Neuron (in vitro differentiated cells): ENCODE measurements around the gene SLMAP.

ENCODE experiments used
- H2AFZ ChIP-seq: one replicate; pipeline ENCODE4 v1.6.1; 2013; ENCODE audit warnings: low read depth, mild to moderate bottlenecking, inconsistent platforms, low read length, moderate library complexity
- H3K27me3 ChIP-seq: one replicate; pipeline ENCODE4 v1.6.1; 2013; ENCODE audit warnings: low read length; ENCODE audit not compliant: insufficient read depth
- H3K36me3 ChIP-seq: one replicate; pipeline ENCODE4 v1.6.1; 2013; ENCODE audit warnings: low read length; ENCODE audit not compliant: insufficient read depth
- H3K4me1 ChIP-seq: one replicate; pipeline ENCODE4 v1.6.1; 2013; ENCODE audit warnings: low read length; ENCODE audit not compliant: insufficient read depth
- H3K4me3 ChIP-seq: 2 replicates; pipeline ENCODE4 v1.5.1; 2013; ENCODE audit warnings: mild to moderate bottlenecking, low read length, moderate library complexity
- H3K9me3 ChIP-seq: one replicate; pipeline ENCODE4 v1.6.1; 2013; ENCODE audit warnings: low read length

The SLMAP gene

GRCh38 chr3:57962448-57962834, 206.3 kb downstream of the SLMAP start:
- Histone ChIP-seq H2AFZ (no peak overlapping the region), H3K9me3 (no peaks in the 10 kb centered on the region), H3K4me3 (no peak overlapping the region), H3K4me1 (no peaks in the 10 kb centered on the region), H3K36me3 (no peaks in the 10 kb centered on the region), H3K27me3 (no peaks in the 10 kb centered on the region)

GRCh38 chr3:57963811-57964346, 207.8 kb downstream of the SLMAP start:
- no peak overlapping the region for H2AFZ ChIP-seq
- H3K27me3 ChIP-seq: no peaks in the 10 kb centered on the region
- no peaks in the 10 kb centered on the region for H3K36me3 ChIP-seq
- no peak overlapping the region for H3K4me3 ChIP-seq
- H3K9me3 ChIP-seq: no peaks in the 10 kb centered on the region
- no peaks in the 10 kb centered on the region for H3K4me1 ChIP-seq

DNA sequence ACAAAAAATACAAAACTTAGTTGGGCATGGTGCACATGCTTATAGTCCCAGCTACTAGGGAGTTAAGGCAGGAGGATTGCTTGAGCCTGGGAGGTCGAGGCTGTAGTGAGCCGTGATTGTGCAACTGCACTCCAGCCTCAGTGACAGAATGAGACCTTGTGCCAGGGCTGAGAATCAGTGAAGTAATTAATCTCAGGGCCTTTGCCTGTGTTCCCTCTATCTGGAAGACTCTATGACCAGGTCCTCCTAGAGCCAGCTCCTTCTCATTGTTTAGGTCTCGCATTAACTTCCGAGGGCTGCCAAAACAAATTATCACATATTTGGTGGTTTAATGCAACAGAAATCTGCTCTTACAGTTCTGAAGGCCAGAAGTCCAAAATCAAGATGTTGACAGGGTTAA, 210.7 kb downstream of the SLMAP start:
- Histone ChIP-seq H3K4me3 (no peak overlapping the region), H3K27me3 (no peaks in the 10 kb centered on the region), H3K9me3 (no peaks in the 10 kb centered on the region), H3K36me3 (no peaks in the 10 kb centered on the region), H3K4me1 (peaks cover 2% of the 10 kb centered on the region), H2AFZ (no peak overlapping the region)

DNA sequence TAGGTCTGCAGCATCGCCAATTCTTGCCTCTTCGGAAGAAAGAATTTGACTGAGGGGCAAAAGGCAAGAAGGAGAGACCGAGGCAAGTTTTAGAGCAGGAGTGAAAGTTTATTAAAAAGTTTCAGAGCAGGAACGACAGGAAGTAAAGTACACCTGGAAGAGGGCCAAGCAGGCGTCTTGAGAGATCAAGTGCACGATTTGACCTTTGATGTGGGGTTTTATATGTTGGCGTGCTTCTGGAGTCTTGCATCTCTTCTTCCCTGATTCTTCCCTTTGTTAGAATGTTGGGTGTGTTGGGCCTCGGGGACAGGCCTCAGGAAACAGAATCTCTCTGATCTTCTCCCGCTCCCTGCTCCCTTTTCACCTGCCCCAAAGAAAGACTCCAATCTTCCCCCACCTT, 211.5 kb downstream of the SLMAP start:
- peaks cover 2% of the 10 kb centered on the region for H3K4me1 ChIP-seq
- no peak overlapping the region for H2AFZ ChIP-seq
- no peaks in the 10 kb centered on the region for H3K9me3 ChIP-seq
- H3K27me3 ChIP-seq: no peaks in the 10 kb centered on the region
- H3K36me3 ChIP-seq: no peaks in the 10 kb centered on the region
- H3K4me3 ChIP-seq: no peak overlapping the region

DNA sequence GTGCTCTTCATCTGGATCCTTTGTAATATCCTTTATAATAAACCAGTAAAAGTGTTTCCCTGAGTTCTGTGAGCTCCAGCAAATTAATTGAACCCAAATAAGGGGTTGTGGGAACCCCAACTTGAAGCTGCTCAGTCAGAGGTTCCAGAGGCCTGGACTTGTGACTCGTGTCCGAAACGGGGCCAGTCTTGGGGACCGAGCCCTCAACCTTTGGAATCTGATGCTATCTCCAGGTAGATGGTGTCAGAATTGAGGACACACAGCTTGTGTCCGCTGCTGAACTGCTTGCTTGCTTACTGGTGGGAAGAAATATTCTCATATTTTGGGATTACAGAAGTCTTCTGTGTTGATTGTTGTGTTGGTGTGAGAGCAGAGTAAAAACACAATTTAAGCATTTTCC, 212.4 kb downstream of the SLMAP start:
- Histone ChIP-seq H3K36me3 (no peaks in the 10 kb centered on the region), H2AFZ (no peak overlapping the region), H3K4me3 (no peak overlapping the region), H3K4me1 (peaks cover 2% of the 10 kb centered on the region), H3K27me3 (no peaks in the 10 kb centered on the region), H3K9me3 (no peaks in the 10 kb centered on the region)

DNA sequence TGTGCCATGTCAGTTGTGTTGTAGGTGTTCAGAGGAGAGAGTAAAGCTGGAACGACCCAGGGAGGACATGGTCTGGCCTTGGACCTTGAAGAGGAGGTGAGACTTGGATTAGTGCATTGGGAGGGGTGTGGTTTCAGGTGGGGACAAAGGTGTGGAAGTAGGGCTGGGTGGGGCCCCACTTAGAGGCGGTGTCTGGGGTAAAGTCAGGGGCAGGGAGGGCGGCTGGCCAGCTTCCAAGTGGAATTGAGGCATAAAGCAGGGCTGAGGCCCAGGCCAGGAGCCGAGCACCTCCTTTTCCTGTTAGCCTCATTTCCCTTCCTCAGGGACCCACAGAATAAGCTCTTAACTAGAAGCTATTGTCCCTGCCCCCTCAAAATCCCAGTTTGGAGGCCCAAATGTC, 215.9 kb downstream of the SLMAP start:
- H3K4me1 ChIP-seq: peaks cover 2% of the 10 kb centered on the region
- no peaks in the 10 kb centered on the region for H3K36me3 ChIP-seq
- no peaks in the 10 kb centered on the region for H3K9me3 ChIP-seq
- H2AFZ ChIP-seq: no peak overlapping the region
- H3K4me3 ChIP-seq: no peak overlapping the region
- H3K27me3 ChIP-seq: no peaks in the 10 kb centered on the region

GRCh38 chr3:57972531-57973111, 216.5 kb downstream of the SLMAP start:
- H3K9me3 ChIP-seq: no peaks in the 10 kb centered on the region
- no peaks in the 10 kb centered on the region for H3K27me3 ChIP-seq
- H3K4me3 ChIP-seq: no peak overlapping the region
- H3K36me3 ChIP-seq: no peaks in the 10 kb centered on the region
- peaks cover 2% of the 10 kb centered on the region for H3K4me1 ChIP-seq
- no peak overlapping the region for H2AFZ ChIP-seq

GRCh38 chr3:57973715-57974477, 217.8 kb downstream of the SLMAP start:
- Histone ChIP-seq H3K4me3 (no peak overlapping the region), H3K9me3 (no peaks in the 10 kb centered on the region), H3K4me1 (peaks cover 2% of the 10 kb centered on the region), H3K27me3 (no peaks in the 10 kb centered on the region), H2AFZ (no peak overlapping the region), H3K36me3 (no peaks in the 10 kb centered on the region)

DNA sequence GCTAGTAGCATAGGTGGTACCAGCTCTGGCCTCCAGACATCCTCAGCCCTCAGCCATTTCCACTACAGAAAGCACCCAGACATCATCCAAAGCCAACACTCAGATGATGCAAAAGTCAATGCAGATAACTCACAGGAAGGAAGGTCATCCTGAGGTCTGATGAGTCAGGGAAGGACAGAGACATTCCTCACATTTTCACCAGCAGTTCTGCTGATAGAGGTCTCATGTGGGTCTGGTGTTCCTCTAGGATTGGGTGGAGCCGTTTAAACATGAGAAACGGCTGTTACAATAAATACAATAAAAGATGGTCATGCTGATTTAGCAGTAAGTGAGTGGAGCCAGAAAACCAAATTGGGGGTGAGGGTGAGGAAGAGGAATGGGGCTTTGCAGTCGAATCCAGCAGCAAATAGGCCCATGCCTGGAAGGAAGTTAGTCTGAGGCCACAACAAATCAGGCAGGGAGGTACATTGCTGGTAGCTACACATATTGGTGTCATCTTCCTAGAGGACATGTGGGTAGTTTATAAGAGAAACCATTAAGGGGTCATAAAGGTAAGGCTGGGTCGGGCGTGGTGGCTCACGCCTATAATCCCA, 218.8 kb downstream of the SLMAP start:
- H3K4me1 ChIP-seq: no peaks in the 10 kb centered on the region
- H3K27me3 ChIP-seq: no peaks in the 10 kb centered on the region
- H3K9me3 ChIP-seq: no peaks in the 10 kb centered on the region
- no peak overlapping the region for H2AFZ ChIP-seq
- no peaks in the 10 kb centered on the region for H3K36me3 ChIP-seq
- H3K4me3 ChIP-seq: no peak overlapping the region

GRCh38 chr3:57977818-57978235, 221.7 kb downstream of the SLMAP start:
- Histone ChIP-seq H3K9me3 (no peaks in the 10 kb centered on the region), H2AFZ (no peak overlapping the region), H3K4me3 (no peak overlapping the region), H3K36me3 (no peaks in the 10 kb centered on the region), H3K4me1 (no peaks in the 10 kb centered on the region), H3K27me3 (no peaks in the 10 kb centered on the region)

- Histone ChIP-seq H3K36me3 (no peaks in the 10 kb centered on the region), H2AFZ (no peak overlapping the region), H3K9me3 (no peaks in the 10 kb centered on the region), H3K4me1 (no peaks in the 10 kb centered on the region), H3K27me3 (no peaks in the 10 kb centered on the region), H3K4me3 (no peak overlapping the region)
Measured at GRCh38 chr3:57978316-57978715, 222.2 kb downstream of the SLMAP start.
